Measurements from ENCODE around the gene CHRM2.

CHRM2 gene

GRCh38 chr7:137015015-137015414 is 146.6 kb downstream of the CHRM2 start:
- no peak overlapping the region for H3K27ac ChIP-seq
- TF ChIP-seq ZFX (IDR thresholded peaks at IDR 0.05; ENCODE audit: borderline replicate concordance), result no peak
- no peak for TF ChIP-seq CTCF (IDR thresholded peaks at IDR 0.05)

- no peak overlapping the region for H3K27ac ChIP-seq
- TF ChIP-seq CTCF (IDR thresholded peaks at IDR 0.05), result no peak
- TF ChIP-seq ZFX (IDR thresholded peaks at IDR 0.05; ENCODE audit: borderline replicate concordance), result no peak
Observed at GRCh38 chr7:137017221-137017620, 148.8 kb downstream of the CHRM2 start.

- H3K27ac ChIP-seq, result no peak overlapping the region
- TF ChIP-seq CTCF (IDR thresholded peaks at IDR 0.05) (no peak), ZFX (IDR thresholded peaks at IDR 0.05; ENCODE audit: borderline replicate concordance) (no peak)
Observed at GRCh38 chr7:137018468-137018867, 150.0 kb downstream of the CHRM2 start.

- TF ChIP-seq ZFX (IDR thresholded peaks at IDR 0.05; ENCODE audit: borderline replicate concordance) (no peak), CTCF (IDR thresholded peaks at IDR 0.05) (no peak)
- H3K27ac ChIP-seq, result no peak overlapping the region
Observed at GRCh38 chr7:137020351-137020750, 151.9 kb downstream of the CHRM2 start.

- no peak overlapping the region for H3K27ac ChIP-seq
- TF ChIP-seq ZFX (IDR thresholded peaks at IDR 0.05; ENCODE audit: borderline replicate concordance), result no peak
- TF ChIP-seq CTCF (IDR thresholded peaks at IDR 0.05), result no peak
Observed at GRCh38 chr7:137025469-137026175, 157.2 kb downstream of the CHRM2 start.

DNA sequence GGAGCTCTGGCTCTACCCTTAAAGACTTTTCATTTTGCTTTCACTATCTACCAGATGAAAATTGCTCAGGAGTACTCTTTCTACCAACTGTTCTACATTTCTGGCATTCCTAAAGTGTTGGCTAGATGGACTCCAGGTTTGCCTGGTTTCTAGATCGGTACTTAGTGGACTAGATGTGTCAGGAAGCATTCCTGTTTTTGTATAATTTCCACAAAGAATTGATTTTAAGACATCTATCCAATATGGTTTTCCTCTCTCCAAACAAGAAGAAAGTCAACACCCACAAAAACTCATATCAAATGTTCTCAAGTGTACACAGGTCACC is 157.7 kb downstream of the CHRM2 start:
- H3K27ac ChIP-seq, result no peak overlapping the region
- no peak for TF ChIP-seq ZFX (IDR thresholded peaks at IDR 0.05; ENCODE audit: borderline replicate concordance)
- TF ChIP-seq CTCF (IDR thresholded peaks at IDR 0.05), result no peak

DNA sequence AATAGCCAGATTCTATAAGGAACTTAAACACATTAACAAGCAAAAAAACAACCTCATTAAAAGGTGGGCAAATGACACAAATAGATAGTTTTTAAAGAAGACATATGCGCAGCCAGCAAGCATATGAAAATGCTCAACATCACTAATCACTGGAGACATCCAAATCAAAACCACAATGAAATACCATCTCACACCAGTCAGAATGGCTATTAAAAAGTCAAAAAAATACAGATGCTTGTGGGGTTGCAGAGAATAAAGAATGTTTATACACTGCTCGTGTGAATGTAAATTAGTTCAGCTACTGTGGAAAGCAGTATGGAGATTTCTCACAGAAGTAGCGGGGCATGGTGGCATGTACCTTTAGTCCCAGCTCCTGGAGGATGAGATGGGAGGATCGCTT is 164.0 kb downstream of the CHRM2 start:
- no peak overlapping the region for H3K27ac ChIP-seq
- TF ChIP-seq ZFX (IDR thresholded peaks at IDR 0.05; ENCODE audit: borderline replicate concordance), result no peak
- TF ChIP-seq CTCF (IDR thresholded peaks at IDR 0.05), result no peak
